Keratinocyte (primary cell): ENCODE measurements around the gene PTBP1. TPM values are rescaled to one million over a fixed set of nuclear protein-coding genes. Genes with fewer than 3 reads are reported as not detected.
"Not testable (repeated sequence)": the region's sequence is repeated elsewhere in the genome, so short reads cannot be mapped to it uniquely, and the experiment has no call there.

Experiments used
- DNase-seq: peaks from one replicate; pipeline ENCODE4 v3.0.0-alpha.2; 2011; ENCODE audit warnings: low read depth, missing footprints, low spot score
- FAIRE-seq: peaks from 2 replicates; lab custom pipeline; 2011; peaks lifted over from hg19 to GRCh38; lab: Jason Lieb, UNC
- H2AFZ ChIP-seq: 2 replicates; pipeline ENCODE4 v1.6.0; 2012; ENCODE audit warnings: low read length, control low read depth, inconsistent platforms; ENCODE audit not compliant: control insufficient read depth
- H3K27ac ChIP-seq: 2 replicates; pipeline ENCODE4 v1.5.1; 2011; ENCODE audit warnings: low read length; ENCODE audit not compliant: control insufficient read depth, insufficient read depth
- H3K27me3 ChIP-seq: 3 replicates; pipeline ENCODE4 v1.6.0; 2011; ENCODE audit warnings: low read length; ENCODE audit not compliant: control insufficient read depth, insufficient read depth; ENCODE audit errors: extremely low read depth
- H3K36me3 ChIP-seq, 2 experiments: 2 replicates in 1 of 2; 3 replicates in 1 of 2; pipeline ENCODE4 v1.5.1; 2011; ENCODE audit warnings: low read length in 2 of 2, mild to moderate bottlenecking in 1 of 2; ENCODE audit not compliant: control insufficient read depth in 2 of 2, insufficient read depth in 2 of 2; ENCODE audit errors: extremely low read depth in 1 of 2
- H3K4me1 ChIP-seq: 3 replicates; pipeline ENCODE4 v1.5.1; 2011; ENCODE audit warnings: low read length; ENCODE audit not compliant: control insufficient read depth, insufficient read depth; ENCODE audit errors: extremely low read depth
- H3K4me2 ChIP-seq: 3 replicates; pipeline ENCODE4 v1.6.0; 2011; ENCODE audit warnings: low read depth, low read length; ENCODE audit not compliant: control insufficient read depth, insufficient read depth; ENCODE audit errors: extremely low read depth
- H3K4me3 ChIP-seq, 3 experiments: fragments of 200-600 bp in 1 of 3; sonication (generic) in 1 of 3; 2 replicates in 2 of 3; 3 replicates in 1 of 3; pipeline ENCODE4 v1.5.1; 2011 to 2016; ENCODE audit warnings: low read length in 3 of 3, mild to moderate bottlenecking in 3 of 3, control low read depth in 2 of 3, inconsistent platforms in 1 of 3, low read depth in 1 of 3, mixed read lengths in 1 of 3, mixed run types in 1 of 3, moderate library complexity in 1 of 3; ENCODE audit not compliant: control insufficient read depth in 2 of 3, insufficient read depth in 2 of 3; ENCODE audit errors: extremely low read depth in 1 of 3
- H3K79me2 ChIP-seq: 2 replicates; pipeline ENCODE4 v1.6.0; 2012; ENCODE audit warnings: low read length; ENCODE audit not compliant: control insufficient read depth, insufficient read depth
- H3K9ac ChIP-seq: 3 replicates; pipeline ENCODE4 v1.6.0; 2011; ENCODE audit warnings: low read length; ENCODE audit not compliant: control insufficient read depth, insufficient read depth; ENCODE audit errors: extremely low read depth
- H3K9me1 ChIP-seq: 3 replicates; pipeline ENCODE4 v1.6.0; 2011; ENCODE audit warnings: low read length; ENCODE audit not compliant: control insufficient read depth, insufficient read depth; ENCODE audit errors: extremely low read depth
- H3K9me3 ChIP-seq: 2 replicates; pipeline ENCODE4 v1.5.1; 2012; ENCODE audit warnings: low read depth, low read length; ENCODE audit not compliant: control insufficient read depth
- H4K20me1 ChIP-seq: 3 replicates; pipeline ENCODE4 v1.6.0; 2011; ENCODE audit warnings: low read length; ENCODE audit not compliant: control insufficient read depth, insufficient read depth; ENCODE audit errors: extremely low read depth
- EZH2 ChIP-seq: IDR thresholded peaks from one replicate; pipeline ENCODE4 v1.6.1; 2012; ENCODE audit warnings: inconsistent platforms, mild to moderate bottlenecking, low read length, moderate library complexity
- dilution Hi-C: fragments of 300-500 bp; cut with MboI; formaldehyde crosslinking; loops from one replicate; pipeline ENCODE4 v1.7.0; 2020; ENCODE audit warnings: low sequenced_read_pairs; ENCODE audit not compliant: extremely low pct_ligation_motif_present
- polyA plus RNA-seq, 5 experiments: library from polyadenylated mRNA; depleted of rRNA in 3 of 5; stranded (reverse) in 3 of 5; stranded (forward) in 1 of 5; unstranded in 1 of 5; fragments of >200 nt; gene quantifications; 1 replicate in 1 of 5; 2 replicates in 3 of 5; 3 replicates in 1 of 5; pipeline versions ENCODE4 v1.2.1 to v1.2.3, GENCODE V29; 2011 to 2012; ENCODE audit warnings: missing spikeins in 2 of 5, low read depth in 1 of 5, low replicate concordance in 1 of 5
- TF ChIP-seq, protein P1 (sequence below), 3 experiments: IDR thresholded peaks in 1 of 3; conservative IDR thresholded peaks in 1 of 3; optimal IDR thresholded peaks in 1 of 3; 2 replicates in 2 of 3; 3 replicates in 1 of 3; pipeline versions ENCODE3 to v1.5.1; 2011; ENCODE audit warnings: low read length in 3 of 3, mild to moderate bottlenecking in 3 of 3, moderate library complexity in 2 of 3, control low read depth in 1 of 3, inconsistent platforms in 1 of 3; ENCODE audit not compliant: insufficient read depth in 2 of 3; ENCODE audit errors: extremely low read depth in 1 of 3

PTBP1 gene
- polyA plus RNA-seq, 1 donor (not counting 4 experiments of a cell fraction or from before 2014, with no cell fraction given), result 117 TPM

- H3K4me1 ChIP-seq, H3K9ac ChIP-seq, H3K9me1 ChIP-seq, H3K4me2 ChIP-seq, H3K9me3 ChIP-seq, dilution Hi-C loops, FAIRE-seq, H3K79me2 ChIP-seq, H3K4me3 ChIP-seq, H2AFZ ChIP-seq, H3K36me3 ChIP-seq, H4K20me1 ChIP-seq, H3K27ac ChIP-seq, DNase-seq: not testable (repeated sequence)
- H3K27me3 ChIP-seq, result peaks cover 31% of the 10 kb centered on the region
- TF ChIP-seq EZH2, result peak; percentile 50
Observed at GRCh38 chr19:853614-854220, 56.5 kb downstream of the PTBP1 start.

DNA sequence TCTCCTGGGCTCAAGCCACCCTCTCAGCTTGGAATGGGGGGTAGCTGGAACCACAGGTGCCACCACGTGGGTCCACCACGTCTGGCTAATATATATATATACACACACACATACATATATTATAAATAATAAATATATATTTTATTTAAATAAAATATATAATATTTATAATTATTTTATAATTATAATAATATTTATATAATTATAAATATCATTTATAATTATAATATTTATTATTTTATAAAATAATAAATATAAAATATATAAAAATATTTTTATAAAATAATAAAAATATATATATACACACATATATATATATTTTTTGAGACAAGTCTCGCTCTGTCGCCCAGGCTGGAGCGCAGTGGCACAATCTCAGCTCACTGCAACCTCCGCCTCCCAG, 57.3 kb downstream of the PTBP1 start:
- no peak overlapping the region for H3K4me2 ChIP-seq
- no peak overlapping the region for H3K27ac ChIP-seq
- peaks cover 39% of the 10 kb centered on the region for H3K27me3 ChIP-seq
- FAIRE-seq (no peak), DNase-seq (no peak)
- H2AFZ ChIP-seq, result no peak overlapping the region
- H3K4me3 ChIP-seq, result no peak overlapping the region
- dilution Hi-C loops, result no loop called here
- H3K9me3 ChIP-seq, result no peaks in the 10 kb centered on the region
- no peaks in the 10 kb centered on the region for H3K36me3 ChIP-seq
- peaks cover 4% of the 10 kb centered on the region for H4K20me1 ChIP-seq
- H3K9me1 ChIP-seq, result no peaks in the 10 kb centered on the region
- TF ChIP-seq, protein P1, sequence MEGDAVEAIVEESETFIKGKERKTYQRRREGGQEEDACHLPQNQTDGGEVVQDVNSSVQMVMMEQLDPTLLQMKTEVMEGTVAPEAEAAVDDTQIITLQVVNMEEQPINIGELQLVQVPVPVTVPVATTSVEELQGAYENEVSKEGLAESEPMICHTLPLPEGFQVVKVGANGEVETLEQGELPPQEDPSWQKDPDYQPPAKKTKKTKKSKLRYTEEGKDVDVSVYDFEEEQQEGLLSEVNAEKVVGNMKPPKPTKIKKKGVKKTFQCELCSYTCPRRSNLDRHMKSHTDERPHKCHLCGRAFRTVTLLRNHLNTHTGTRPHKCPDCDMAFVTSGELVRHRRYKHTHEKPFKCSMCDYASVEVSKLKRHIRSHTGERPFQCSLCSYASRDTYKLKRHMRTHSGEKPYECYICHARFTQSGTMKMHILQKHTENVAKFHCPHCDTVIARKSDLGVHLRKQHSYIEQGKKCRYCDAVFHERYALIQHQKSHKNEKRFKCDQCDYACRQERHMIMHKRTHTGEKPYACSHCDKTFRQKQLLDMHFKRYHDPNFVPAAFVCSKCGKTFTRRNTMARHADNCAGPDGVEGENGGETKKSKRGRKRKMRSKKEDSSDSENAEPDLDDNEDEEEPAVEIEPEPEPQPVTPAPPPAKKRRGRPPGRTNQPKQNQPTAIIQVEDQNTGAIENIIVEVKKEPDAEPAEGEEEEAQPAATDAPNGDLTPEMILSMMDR (optimal IDR thresholded peaks at IDR 0.05 in 1 of 3, IDR thresholded peaks at IDR 0.05 in 1 of 3, conservative IDR thresholded peaks at IDR 0.05 in 1 of 3; ENCODE audit: extremely low read depth in 1 of 3, insufficient read depth in 2 of 3, low read length in 3 of 3), result no peak
- TF ChIP-seq EZH2, result no peak
- no peak overlapping the region for H3K9ac ChIP-seq
- H3K4me1 ChIP-seq, result peaks cover 4% of the 10 kb centered on the region
- H3K79me2 ChIP-seq, result no peaks in the 10 kb centered on the region

- H3K9me3 ChIP-seq, result no peaks in the 10 kb centered on the region
- no peak for DNase-seq
- H3K27me3 ChIP-seq, result peaks cover 43% of the 10 kb centered on the region
- no peaks in the 10 kb centered on the region for H3K79me2 ChIP-seq
- no peak overlapping the region for H3K4me3 ChIP-seq
- dilution Hi-C loops, result no loop called here
- TF ChIP-seq, protein P1 (optimal IDR thresholded peaks at IDR 0.05 in 1 of 3, IDR thresholded peaks at IDR 0.05 in 1 of 3, conservative IDR thresholded peaks at IDR 0.05 in 1 of 3; ENCODE audit: extremely low read depth in 1 of 3, insufficient read depth in 2 of 3, low read length in 3 of 3), result no peak
- TF ChIP-seq EZH2, result no peak
- H3K27ac ChIP-seq, result no peak overlapping the region
- H2AFZ ChIP-seq, result no peak overlapping the region
- FAIRE-seq, result no peak
- no peaks in the 10 kb centered on the region for H3K36me3 ChIP-seq
- peaks cover 4% of the 10 kb centered on the region for H3K4me1 ChIP-seq
- no peak overlapping the region for H3K4me2 ChIP-seq
- no peak overlapping the region for H3K9ac ChIP-seq
- H4K20me1 ChIP-seq, result peaks cover 4% of the 10 kb centered on the region
- no peaks in the 10 kb centered on the region for H3K9me1 ChIP-seq
Observed at GRCh38 chr19:855142-855541, 57.9 kb downstream of the PTBP1 start.
